ENCODE results near the gene RNF17. TPM values are rescaled to one million over a fixed set of nuclear protein-coding genes. Genes with fewer than 3 reads are reported as not detected.

Gene RNF17
- total and polyA plus RNA-seq, 2 donors (not counting 1 experiment from before 2014, with no cell fraction given) = not detected

DNA sequence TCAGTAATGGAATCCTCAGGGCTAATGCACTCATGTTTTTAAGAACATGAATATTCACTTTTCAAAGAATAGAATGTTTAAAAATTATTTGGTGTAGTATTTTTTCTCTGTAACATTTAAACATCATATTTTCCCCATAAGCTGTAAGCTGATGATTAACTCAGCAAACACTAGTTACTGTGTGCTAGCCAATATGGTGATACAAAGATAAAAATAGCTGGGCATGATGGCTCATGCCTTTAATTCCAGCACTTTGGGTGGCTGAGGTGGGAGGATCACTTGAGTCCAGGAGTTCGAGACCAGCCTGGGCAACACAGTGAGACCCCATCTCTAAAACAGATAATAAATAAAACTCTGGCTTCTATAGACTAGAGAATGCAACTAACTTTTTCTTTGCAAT lies 13.2 kb downstream of the RNF17 start:
- Histone ChIP-seq H3K27me3 (ENCODE audit: control insufficient read depth, insufficient read depth, low read length) (no peaks in the 10 kb centered on the region), H3K4me2 (ENCODE audit: extremely low read depth, insufficient read depth, low read length) (no peak overlapping the region), H3K79me2 (ENCODE audit: control insufficient read depth, insufficient read depth, low read length) (no peaks in the 10 kb centered on the region), H3K9ac (ENCODE audit: insufficient read depth, low read length) (no peak overlapping the region), H3K27ac (ENCODE audit: insufficient read depth, low read length) (no peak overlapping the region), H3K4me1 (ENCODE audit: control insufficient read depth, extremely low read depth, insufficient read depth, low read length) (no peaks in the 10 kb centered on the region), H3K9me3 (ENCODE audit: control insufficient read depth, insufficient read depth, low read depth, low read length) (no peaks in the 10 kb centered on the region), H2AFZ (ENCODE audit: low read length) (no peak overlapping the region), H3K36me3 (ENCODE audit: control insufficient read depth, insufficient read depth, low read length) (no peaks in the 10 kb centered on the region), H4K20me1 (ENCODE audit: control insufficient read depth, extremely low read depth, insufficient read depth, low read length) (no peaks in the 10 kb centered on the region), H3K4me3 (replicated peaks in 1 of 4; ENCODE audit: control extremely low read depth in 1 of 4, insufficient read depth in 1 of 4, low read depth in 3 of 4, low read length in 4 of 4) (no peak overlapping the region)
- DNase-seq (ENCODE audit: low read depth in 2 of 2) = no peak
- TF ChIP-seq, protein P1, sequence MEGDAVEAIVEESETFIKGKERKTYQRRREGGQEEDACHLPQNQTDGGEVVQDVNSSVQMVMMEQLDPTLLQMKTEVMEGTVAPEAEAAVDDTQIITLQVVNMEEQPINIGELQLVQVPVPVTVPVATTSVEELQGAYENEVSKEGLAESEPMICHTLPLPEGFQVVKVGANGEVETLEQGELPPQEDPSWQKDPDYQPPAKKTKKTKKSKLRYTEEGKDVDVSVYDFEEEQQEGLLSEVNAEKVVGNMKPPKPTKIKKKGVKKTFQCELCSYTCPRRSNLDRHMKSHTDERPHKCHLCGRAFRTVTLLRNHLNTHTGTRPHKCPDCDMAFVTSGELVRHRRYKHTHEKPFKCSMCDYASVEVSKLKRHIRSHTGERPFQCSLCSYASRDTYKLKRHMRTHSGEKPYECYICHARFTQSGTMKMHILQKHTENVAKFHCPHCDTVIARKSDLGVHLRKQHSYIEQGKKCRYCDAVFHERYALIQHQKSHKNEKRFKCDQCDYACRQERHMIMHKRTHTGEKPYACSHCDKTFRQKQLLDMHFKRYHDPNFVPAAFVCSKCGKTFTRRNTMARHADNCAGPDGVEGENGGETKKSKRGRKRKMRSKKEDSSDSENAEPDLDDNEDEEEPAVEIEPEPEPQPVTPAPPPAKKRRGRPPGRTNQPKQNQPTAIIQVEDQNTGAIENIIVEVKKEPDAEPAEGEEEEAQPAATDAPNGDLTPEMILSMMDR (conservative IDR thresholded peaks at IDR 0.05 in 1 of 2, IDR thresholded peaks at IDR 0.05 in 1 of 2; ENCODE audit: low read depth in 1 of 2, low read length in 2 of 2) = no peak
- TF ChIP-seq EZH2 (IDR thresholded peaks at IDR 0.05; ENCODE audit: low read length, missing control alignments) = no peak

DNA sequence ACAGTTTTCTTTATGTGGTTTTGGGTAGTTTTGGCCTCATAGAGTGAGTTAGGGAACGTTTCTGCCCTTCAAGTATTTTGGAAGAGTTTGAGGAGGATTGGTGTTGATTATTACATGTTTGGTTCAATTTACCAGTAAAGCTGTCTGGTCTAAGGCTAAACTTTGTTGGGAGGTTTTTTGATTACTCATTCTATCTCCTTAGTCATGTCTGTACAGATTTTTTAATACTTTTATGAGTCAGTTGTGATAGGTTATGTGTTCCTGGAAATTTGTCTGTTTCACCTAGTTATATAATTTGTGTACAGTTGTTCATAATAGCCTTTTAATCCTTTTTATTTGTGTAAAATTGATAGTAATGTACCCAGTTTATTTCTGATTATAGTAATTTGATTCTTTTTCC lies 20.4 kb downstream of the RNF17 start:
- Histone ChIP-seq H3K4me2 (ENCODE audit: extremely low read depth, insufficient read depth, low read length) (no peak overlapping the region), H3K4me3 (replicated peaks in 1 of 4; ENCODE audit: control extremely low read depth in 1 of 4, insufficient read depth in 1 of 4, low read depth in 3 of 4, low read length in 4 of 4) (no peak overlapping the region), H3K79me2 (ENCODE audit: control insufficient read depth, insufficient read depth, low read length) (no peaks in the 10 kb centered on the region), H3K4me1 (ENCODE audit: control insufficient read depth, extremely low read depth, insufficient read depth, low read length) (no peaks in the 10 kb centered on the region), H4K20me1 (ENCODE audit: control insufficient read depth, extremely low read depth, insufficient read depth, low read length) (no peaks in the 10 kb centered on the region), H3K27me3 (ENCODE audit: control insufficient read depth, insufficient read depth, low read length) (no peaks in the 10 kb centered on the region), H3K36me3 (ENCODE audit: control insufficient read depth, insufficient read depth, low read length) (no peaks in the 10 kb centered on the region), H3K9ac (ENCODE audit: insufficient read depth, low read length) (no peak overlapping the region), H3K27ac (ENCODE audit: insufficient read depth, low read length) (no peak overlapping the region), H2AFZ (ENCODE audit: low read length) (no peak overlapping the region), H3K9me3 (ENCODE audit: control insufficient read depth, insufficient read depth, low read depth, low read length) (no peaks in the 10 kb centered on the region)
- no peak for DNase-seq (ENCODE audit: low read depth in 2 of 2)
- TF ChIP-seq EZH2 (IDR thresholded peaks at IDR 0.05; ENCODE audit: low read length, missing control alignments) = no peak
- TF ChIP-seq, protein P1 (conservative IDR thresholded peaks at IDR 0.05 in 1 of 2, IDR thresholded peaks at IDR 0.05 in 1 of 2; ENCODE audit: low read depth in 1 of 2, low read length in 2 of 2) = no peak

DNA sequence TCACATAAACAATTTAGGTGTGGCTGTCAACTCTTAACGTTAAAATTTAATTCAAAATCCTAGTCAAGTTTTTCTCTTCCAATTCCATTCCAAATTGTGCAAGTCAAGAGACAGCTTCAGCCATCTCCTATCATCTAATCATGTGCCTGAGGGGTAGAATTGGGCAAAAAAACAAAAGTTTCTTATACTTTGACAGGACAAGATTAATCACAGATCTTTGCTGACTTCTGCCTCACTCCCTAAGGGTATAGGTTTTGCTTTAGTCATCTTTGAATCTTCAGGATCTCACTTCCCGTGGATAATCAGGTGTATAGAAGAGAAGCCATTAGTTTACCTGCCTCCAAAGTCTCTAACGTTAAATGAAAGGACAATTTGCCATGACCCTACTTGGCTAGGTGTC lies 24.6 kb downstream of the RNF17 start:
- TF ChIP-seq, protein P1 (conservative IDR thresholded peaks at IDR 0.05 in 1 of 2, IDR thresholded peaks at IDR 0.05 in 1 of 2; ENCODE audit: low read depth in 1 of 2, low read length in 2 of 2) = no peak
- no peak for TF ChIP-seq EZH2 (IDR thresholded peaks at IDR 0.05; ENCODE audit: low read length, missing control alignments)
- H3K27ac ChIP-seq (ENCODE audit: insufficient read depth, low read length) = no peak overlapping the region
- no peak overlapping the region for H3K9ac ChIP-seq (ENCODE audit: insufficient read depth, low read length)
- H3K36me3 ChIP-seq (ENCODE audit: control insufficient read depth, insufficient read depth, low read length) = no peaks in the 10 kb centered on the region
- H4K20me1 ChIP-seq (ENCODE audit: control insufficient read depth, extremely low read depth, insufficient read depth, low read length) = no peaks in the 10 kb centered on the region
- no peaks in the 10 kb centered on the region for H3K4me1 ChIP-seq (ENCODE audit: control insufficient read depth, extremely low read depth, insufficient read depth, low read length)
- H3K4me2 ChIP-seq (ENCODE audit: extremely low read depth, insufficient read depth, low read length) = no peak overlapping the region
- H2AFZ ChIP-seq (ENCODE audit: low read length) = no peak overlapping the region
- DNase-seq (ENCODE audit: low read depth in 2 of 2) = no peak
- H3K79me2 ChIP-seq (ENCODE audit: control insufficient read depth, insufficient read depth, low read length) = no peaks in the 10 kb centered on the region
- H3K4me3 ChIP-seq (replicated peaks in 1 of 4; ENCODE audit: control extremely low read depth in 1 of 4, insufficient read depth in 1 of 4, low read depth in 3 of 4, low read length in 4 of 4) = no peak overlapping the region
- no peaks in the 10 kb centered on the region for H3K27me3 ChIP-seq (ENCODE audit: control insufficient read depth, insufficient read depth, low read length)
- H3K9me3 ChIP-seq (ENCODE audit: control insufficient read depth, insufficient read depth, low read depth, low read length) = no peaks in the 10 kb centered on the region
